Duodenal mucosa (tissue), 2 donors: ENCODE data around the gene PIK3R5.

Source experiments
- H3K27ac ChIP-seq: one replicate; pipeline ENCODE4 v1.7.0; 2013; ENCODE audit warnings: low read depth, low read length
- H3K27me3 ChIP-seq, 2 donors: one replicate each; pipeline ENCODE4 v1.7.0; 2013; ENCODE audit warnings: low read length in 2 of 2, control low read depth in 1 of 2; ENCODE audit not compliant: insufficient read depth in 2 of 2, control insufficient read depth in 1 of 2
- H3K36me3 ChIP-seq, 2 donors: one replicate each; pipeline ENCODE4 v1.7.0; 2013; ENCODE audit warnings: low read length in 2 of 2, control low read depth in 1 of 2; ENCODE audit not compliant: insufficient read depth in 2 of 2, control insufficient read depth in 1 of 2
- H3K4me1 ChIP-seq, 2 donors: one replicate each; pipeline ENCODE4 v1.7.0; 2013; ENCODE audit warnings: low read length in 2 of 2, control low read depth in 1 of 2; ENCODE audit not compliant: insufficient read depth in 2 of 2, control insufficient read depth in 1 of 2
- H3K4me3 ChIP-seq, 2 donors: one replicate each; pipeline ENCODE4 v1.7.0; 2013; ENCODE audit warnings: low read length in 2 of 2, low read depth in 1 of 2
- H3K9ac ChIP-seq, 2 donors: one replicate each; pipeline ENCODE4 v1.7.0; 2013; ENCODE audit warnings: low read length in 2 of 2, low read depth in 1 of 2
- H3K9me3 ChIP-seq, 2 donors: one replicate each; pipeline ENCODE4 v1.7.0; 2013; ENCODE audit warnings: low read length in 2 of 2, control low read depth in 1 of 2; ENCODE audit not compliant: control insufficient read depth in 1 of 2

PIK3R5 gene

DNA sequence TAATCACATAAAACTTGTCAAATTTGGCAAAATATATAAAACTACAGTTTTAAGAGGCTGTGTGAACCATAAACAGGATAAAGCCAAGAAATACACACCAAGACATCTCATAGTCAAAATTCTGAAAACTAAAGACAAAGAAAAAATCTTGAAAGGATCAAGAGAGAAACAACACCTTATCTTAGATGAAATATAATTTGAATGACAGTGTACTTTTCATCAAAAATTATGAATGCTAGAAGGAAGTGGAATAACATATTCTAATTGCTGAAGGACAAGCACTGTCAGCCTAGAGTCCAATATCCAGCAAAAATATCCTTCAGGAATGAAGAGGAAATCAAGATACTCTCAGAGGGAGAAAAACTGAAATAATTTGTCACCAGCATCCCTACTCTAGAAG, 37.2 kb downstream of the PIK3R5 start:
- Histone ChIP-seq H3K27ac (no peak overlapping the region), H3K9ac (no peak overlapping the region), H3K27me3 (no peaks in the 10 kb centered on the region), H3K4me3 (no peak overlapping the region), H3K9me3 (peaks cover 16 to 26% of the 10 kb centered on the region in 2 donors), H3K4me1 (no peaks in the 10 kb centered on the region), H3K36me3 (no peaks in the 10 kb centered on the region)

DNA sequence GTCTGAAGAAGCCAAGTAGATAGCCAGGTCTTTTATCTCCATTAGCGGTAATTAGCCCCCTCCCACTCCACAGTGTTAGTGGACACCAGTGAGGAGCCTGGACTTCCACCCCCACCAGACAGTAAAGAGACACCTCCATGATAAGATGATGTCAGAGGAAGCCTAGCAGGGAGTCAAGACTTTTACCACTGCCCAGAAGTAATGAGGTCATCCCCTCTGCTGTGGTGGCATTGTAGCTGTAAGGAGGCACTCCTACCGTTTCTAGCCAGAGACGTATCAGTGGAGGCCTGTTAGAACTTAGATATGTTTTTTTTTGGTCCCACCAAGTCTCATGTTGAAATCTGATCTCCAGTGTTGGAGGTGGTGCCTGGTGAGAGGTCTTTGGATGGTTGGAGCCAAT, 38.1 kb downstream of the PIK3R5 start:
- H3K27ac ChIP-seq = no peak overlapping the region
- H3K36me3 ChIP-seq = no peaks in the 10 kb centered on the region
- peaks cover 16 to 26% of the 10 kb centered on the region in 2 donors for H3K9me3 ChIP-seq
- H3K27me3 ChIP-seq = no peaks in the 10 kb centered on the region
- no peaks in the 10 kb centered on the region for H3K4me1 ChIP-seq
- no peak overlapping the region for H3K4me3 ChIP-seq
- H3K9ac ChIP-seq = no peak overlapping the region

GRCh38 chr17:8925808-8926207, 39.7 kb downstream of the PIK3R5 start:
- H3K27me3 ChIP-seq = no peaks in the 10 kb centered on the region
- no peak overlapping the region for H3K4me3 ChIP-seq
- no peaks in the 10 kb centered on the region for H3K36me3 ChIP-seq
- H3K9ac ChIP-seq = no peak overlapping the region
- no peaks in the 10 kb centered on the region for H3K4me1 ChIP-seq
- peaks cover 16 to 26% of the 10 kb centered on the region in 2 donors for H3K9me3 ChIP-seq
- H3K27ac ChIP-seq = no peak overlapping the region

DNA sequence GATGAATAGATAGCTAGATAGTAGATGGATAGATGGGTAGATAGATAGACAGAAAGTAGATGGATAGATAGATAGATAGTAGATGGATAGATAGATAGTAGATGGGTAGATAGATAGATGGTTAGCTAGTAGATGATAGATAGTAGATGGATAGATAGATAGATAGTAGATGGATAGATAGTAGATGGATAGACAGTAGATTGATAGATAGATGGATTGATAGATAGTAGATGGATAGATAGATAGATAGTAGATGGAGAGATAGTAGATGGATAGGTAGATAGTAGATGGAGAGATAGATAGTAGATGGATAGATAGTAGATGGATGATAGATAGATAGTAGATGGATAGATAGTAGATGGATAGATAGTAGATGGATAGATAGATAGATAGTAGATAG, 40.4 kb downstream of the PIK3R5 start:
- Histone ChIP-seq H3K4me3 (no peak overlapping the region), H3K27ac (no peak overlapping the region), H3K4me1 (no peaks in the 10 kb centered on the region), H3K9me3 (peaks cover 16 to 26% of the 10 kb centered on the region in 2 donors), H3K27me3 (no peaks in the 10 kb centered on the region), H3K9ac (no peak overlapping the region), H3K36me3 (no peaks in the 10 kb centered on the region)

DNA sequence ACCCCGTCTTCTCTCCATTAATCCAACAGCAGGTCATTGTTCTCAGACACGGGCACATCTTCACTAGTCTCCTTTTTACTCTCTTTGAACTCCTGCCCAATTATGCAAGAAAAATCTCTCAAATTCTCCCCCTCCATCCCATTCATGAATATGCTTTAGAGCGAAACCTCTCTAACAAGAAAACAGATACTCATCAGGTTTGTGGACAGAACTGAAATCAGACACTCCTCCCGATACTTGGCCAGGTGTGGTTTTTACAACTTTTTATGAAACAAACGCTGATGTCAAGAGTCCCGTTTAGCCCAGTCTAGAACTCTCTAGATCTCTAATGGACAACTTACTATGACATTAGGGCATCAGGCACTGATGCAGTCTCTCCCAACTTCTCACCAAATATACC, 40.9 kb downstream of the PIK3R5 start:
- Histone ChIP-seq H3K36me3 (no peaks in the 10 kb centered on the region), H3K9me3 (peaks cover 16 to 21% of the 10 kb centered on the region in 2 donors), H3K4me3 (no peak overlapping the region), H3K9ac (no peak overlapping the region), H3K27me3 (no peaks in the 10 kb centered on the region), H3K4me1 (no peaks in the 10 kb centered on the region), H3K27ac (no peak overlapping the region)

DNA sequence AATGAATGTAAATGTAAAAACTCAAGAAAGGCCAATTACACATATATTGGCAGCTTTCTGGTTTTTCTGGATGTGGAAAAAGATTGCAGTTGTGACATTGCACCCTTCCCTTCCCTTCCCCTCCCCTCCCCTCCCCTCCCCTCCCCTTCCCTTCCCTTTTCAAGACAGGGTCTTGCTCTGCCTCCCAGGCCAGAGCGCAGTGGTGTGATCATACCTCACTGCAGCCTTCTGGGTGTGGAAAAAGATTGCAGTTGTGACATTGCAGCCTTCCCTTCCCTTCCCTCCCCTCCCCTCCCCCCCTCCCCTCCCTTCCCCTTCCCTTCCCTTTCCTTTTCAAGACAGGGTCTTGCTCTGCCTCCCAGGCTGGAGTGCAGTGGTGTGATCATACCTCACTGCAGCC, 41.7 kb downstream of the PIK3R5 start:
- no peaks in the 10 kb centered on the region for H3K36me3 ChIP-seq
- no peak overlapping the region for H3K27ac ChIP-seq

DNA sequence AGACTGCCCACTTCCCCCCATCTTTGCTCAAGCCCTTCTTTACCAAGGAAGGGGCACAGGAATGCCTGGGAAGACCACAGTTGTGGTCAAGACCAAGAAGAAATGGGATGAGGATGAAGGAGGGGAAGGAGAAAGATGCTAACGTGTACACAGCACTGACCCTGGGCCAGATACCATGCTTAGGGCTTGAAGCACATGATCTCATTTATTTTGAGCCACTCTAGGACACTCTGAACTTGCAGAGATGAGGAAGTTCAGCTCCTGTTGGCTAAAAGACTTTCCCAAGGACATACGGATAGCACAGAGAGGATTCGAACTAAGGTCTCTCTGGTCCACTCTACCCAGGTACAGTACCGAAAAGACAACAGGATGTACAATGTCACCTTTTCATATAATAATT, 42.6 kb downstream of the PIK3R5 start:
- Histone ChIP-seq H3K36me3 (no peaks in the 10 kb centered on the region), H3K27me3 (no peaks in the 10 kb centered on the region), H3K9me3 (peaks cover 9 to 15% of the 10 kb centered on the region in 2 donors), H3K27ac (no peak overlapping the region), H3K4me3 (no peak overlapping the region), H3K9ac (no peak overlapping the region), H3K4me1 (no peaks in the 10 kb centered on the region)

More for the DNA sequence above, 41.7 kb downstream of the PIK3R5 start:
- peaks cover 13 to 17% of the 10 kb centered on the region in 2 donors for H3K9me3 ChIP-seq
- H3K9ac ChIP-seq = no peak overlapping the region
- no peaks in the 10 kb centered on the region for H3K4me1 ChIP-seq
- H3K4me3 ChIP-seq = no peak overlapping the region
- H3K27me3 ChIP-seq = no peaks in the 10 kb centered on the region

- Histone ChIP-seq H3K27ac (no peak overlapping the region), H3K4me3 (no peak overlapping the region), H3K4me1 (no peaks in the 10 kb centered on the region), H3K9ac (no peak overlapping the region), H3K9me3 (peaks cover 5 to 13% of the 10 kb centered on the region in 2 donors), H3K36me3 (no peaks in the 10 kb centered on the region), H3K27me3 (no peaks in the 10 kb centered on the region)
Observed at GRCh38 chr17:8922451-8922850, 43.1 kb downstream of the PIK3R5 start.

DNA sequence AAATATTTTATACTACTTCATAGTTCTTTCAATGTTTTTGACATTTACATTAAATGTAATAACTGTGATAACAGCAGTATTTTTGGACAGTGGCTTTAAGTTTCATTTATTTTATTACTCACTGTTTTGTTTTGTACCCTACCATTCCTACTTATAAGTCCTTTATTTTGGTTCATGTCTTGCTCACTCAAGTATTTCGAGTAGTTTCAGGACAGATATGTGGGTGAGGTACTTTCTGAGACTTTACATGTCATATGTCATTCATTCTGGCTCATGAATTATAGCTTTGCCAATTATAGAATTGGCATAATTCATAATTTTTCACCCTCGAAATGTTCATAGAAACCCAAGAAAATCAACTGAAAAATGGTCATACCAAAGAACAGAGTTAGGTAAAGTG, 44.4 kb downstream of the PIK3R5 start:
- Histone ChIP-seq H3K4me1 (no peaks in the 10 kb centered on the region), H3K36me3 (no peaks in the 10 kb centered on the region), H3K27ac (no peak overlapping the region), H3K4me3 (no peak overlapping the region), H3K27me3 (no peaks in the 10 kb centered on the region), H3K9me3 (peaks cover 0 to 8% of the 10 kb centered on the region in 2 donors), H3K9ac (no peak overlapping the region)

DNA sequence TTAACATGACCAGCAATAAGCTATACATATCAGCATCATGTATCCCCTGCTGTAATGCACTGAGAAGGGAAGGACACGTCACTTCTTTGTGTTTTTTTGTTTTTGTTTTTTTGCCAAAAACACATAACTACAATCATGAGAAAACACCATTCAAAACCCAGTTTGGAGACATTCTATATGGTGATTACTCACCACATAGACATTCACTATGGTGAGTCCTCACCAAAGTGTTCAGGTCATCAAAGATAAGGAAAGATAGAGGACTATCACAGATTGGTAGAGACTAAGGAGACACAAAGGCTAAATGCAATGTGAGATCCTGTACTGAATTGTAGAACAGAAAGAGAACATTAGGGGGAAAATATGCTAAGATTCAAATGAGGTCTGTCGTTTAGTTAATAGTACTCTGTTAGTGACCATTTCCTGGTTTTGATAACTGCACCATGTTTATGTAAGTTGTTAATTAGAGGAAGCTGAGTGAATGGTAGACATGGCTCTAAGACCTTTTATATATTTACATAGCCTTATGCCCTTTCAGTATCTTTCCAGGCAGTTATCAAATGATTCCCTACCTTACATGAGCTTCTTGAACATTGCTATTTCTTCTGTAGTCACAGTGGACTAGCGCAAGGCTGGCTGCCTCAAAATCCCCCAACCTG, 46.6 kb downstream of the PIK3R5 start:
- H3K9me3 ChIP-seq = peaks cover 0 to 6% of the 10 kb centered on the region in 2 donors
- no peaks in the 10 kb centered on the region for H3K4me1 ChIP-seq
- no peak overlapping the region for H3K4me3 ChIP-seq
- H3K9ac ChIP-seq = no peak overlapping the region
- H3K27ac ChIP-seq = no peak overlapping the region
- no peaks in the 10 kb centered on the region for H3K36me3 ChIP-seq
- H3K27me3 ChIP-seq = no peaks in the 10 kb centered on the region
